Pancreas (tissue), 10 donors: ENCODE measurements around the gene NACC2. TPM values are rescaled to one million over a fixed set of nuclear protein-coding genes. Genes with fewer than 3 reads are reported as not detected.
"Not testable (repeated sequence)": the region's sequence is repeated elsewhere in the genome, so short reads cannot be mapped to it uniquely, and the experiment has no call there.

Experiments used
- ATAC-seq, 4 donors: fragments of 200-7000 bp; cut with Tn5 transposase; one replicate each; pipeline versions ENCODE4 v1.8.0 to v1.9.1; 2020; ENCODE audit warnings: mild to moderate bottlenecking in 4 of 4, moderate library complexity in 4 of 4
- DNase-seq, 6 donors: peaks; one replicate each; pipeline ENCODE4 v3.0.0-alpha.2; 2020
- FAIRE-seq: peaks from 2 replicates; lab custom pipeline; 2012; peaks lifted over from hg19 to GRCh38; lab: Jason Lieb, UNC
- H3K27ac ChIP-seq, 4 donors: fragments of 200-600 bp; sonication (generic); 1 replicate in 3 of 4; 2 replicates in 1 of 4; pipeline versions ENCODE4 v1.5.0 to v1.8.0; 2020
- H3K27me3 ChIP-seq, 4 donors: fragments of 200-600 bp; one replicate each; pipeline ENCODE4 v1.8.0; 2021
- H3K36me3 ChIP-seq, 3 donors: fragments of 200-600 bp; sonication (generic) in 1 of 3; one replicate each; pipeline versions ENCODE4 v1.5.0 to v1.8.0; 2020 to 2021
- H3K4me1 ChIP-seq, 3 donors: fragments of 200-600 bp; one replicate each; pipeline ENCODE4 v1.8.0; 2021
- H3K4me3 ChIP-seq, 4 donors: fragments of 200-600 bp; sonication (generic) in 2 of 4; one replicate each; pipeline versions ENCODE4 v1.5.0 to v1.8.0; 2020 to 2021
- H3K9me3 ChIP-seq, 4 donors: fragments of 200-600 bp; one replicate each; pipeline ENCODE4 v1.8.0; 2021
- CTCF ChIP-seq, 4 donors: fragments of 200-600 bp; sonication (generic) in 3 of 4; IDR thresholded peaks; one replicate each; pipeline versions ENCODE4 v1.5.0 to v1.8.0; 2021; ENCODE audit warnings: antibody characterized with exemption in 4 of 4
- WGBS, 2 donors: extraction: QIAGEN DNeasy Blood & Tissue Kit; methylation state at CpG; one replicate each; pipeline ENCODE4 v1.1.7; 2013; 5-methylcytosine and 5-hydroxymethylcytosine counted together
- intact Hi-C, 3 donors: fragments of 100-400 bp; cut with DNase I; formaldehyde crosslinking; loops; one replicate each; pipeline versions ENCODE4 v1.11.1 to v1.14.2; 2022
- polyA plus RNA-seq, 2 donors: library from polyadenylated mRNA; stranded (reverse); fragments of 200-250 nt; gene quantifications; one replicate each; pipeline ENCODE4 v1.2.3, GENCODE V29; 2013
- total RNA-seq, 6 donors: library from RNA; stranded (reverse); fragmentation: NEBNext Ultra II Directional in 4 of 6; extraction: Animal tissue kit (Norgen Biotek cat#: 25700) in 4 of 6; gene quantifications; one replicate each; pipeline versions ENCODE4 v1.2.1 to v1.2.4, GENCODE V29; 2021 to 2023
- donor health status: healthy with polysubstance abuse.
- donor health status: DM: no; HTN: no; CAD: no; lungs with moderate emphysema.
- donor health status: DM: no; HTN: no; CAD: no.
- donor health status: control.
- donor health status: control.
- donor health status: Bipolar disorder and iron deficiency.
- donor health status: DM: yes; HTN: yes; CAD: no.
- donor health status: DM: no; HTN: no; CAD: no.
- donor health status: DM: no; HTN: no; CAD: no.
- donor health status: DM: yes; HTN: yes; CAD: no.

The NACC2 gene
- total and polyA plus RNA-seq, 8 donors: 4.3 to 12.4 (median 8.2) TPM

GRCh38 chr9:136029556-136029955 is 65.5 kb downstream of the NACC2 start:
- peak in 1 of 6 donors; percentile 40 for DNase-seq
- Histone ChIP-seq H3K4me1 (peaks cover 0 to 3% (median 0%) of the 10 kb centered on the region in 3 donors), H3K4me3 (no peak overlapping the region), H3K27me3 (no peaks in the 10 kb centered on the region), H3K36me3 (no peaks in the 10 kb centered on the region), H3K27ac (no peak overlapping the region), H3K9me3 (no peaks in the 10 kb centered on the region)
- FAIRE-seq: no peak
- no peak for ATAC-seq
- no peak for TF ChIP-seq CTCF (IDR thresholded peaks at IDR 0.05)
- intact Hi-C loops: no loop called here
- WGBS, 2 donors: 97 to 99% methylated on average over 12 of the region's 12 CpGs

GRCh38 chr9:136028760-136029470 is 66.2 kb downstream of the NACC2 start:
- peaks cover 0 to 3% (median 0%) of the 10 kb centered on the region in 3 donors for H3K4me1 ChIP-seq
- no peaks in the 10 kb centered on the region for H3K9me3 ChIP-seq
- H3K36me3 ChIP-seq: no peaks in the 10 kb centered on the region
- H3K27me3 ChIP-seq: no peaks in the 10 kb centered on the region
- ATAC-seq: no peak
- no peak overlapping the region for H3K27ac ChIP-seq
- DNase-seq: peak in 1 of 6 donors; percentile 34
- H3K4me3 ChIP-seq: no peak overlapping the region
- no peak for FAIRE-seq
- TF ChIP-seq CTCF (IDR thresholded peaks at IDR 0.05): no peak
- intact Hi-C loops: no loop called here
- 86 to 92% methylated on average over 10 of the region's 10 CpGs for WGBS, 2 donors

GRCh38 chr9:136026943-136027289 is 68.2 kb downstream of the NACC2 start:
- H3K4me3 ChIP-seq, FAIRE-seq, H3K4me1 ChIP-seq, intact Hi-C loops, H3K27ac ChIP-seq, ATAC-seq, H3K27me3 ChIP-seq, H3K36me3 ChIP-seq, H3K9me3 ChIP-seq: not testable (repeated sequence)
- peak in 1 of 6 donors; percentile 1 for DNase-seq
- 90 to 92% methylated on average over 8 of the region's 8 CpGs for WGBS, 2 donors

GRCh38 chr9:136026266-136026942 is 68.7 kb downstream of the NACC2 start:
- 94 to 99% methylated on average over 8 of the region's 8 CpGs for WGBS, 2 donors
- H3K27ac ChIP-seq: no peak overlapping the region
- intact Hi-C loops: no loop called here
- no peaks in the 10 kb centered on the region for H3K9me3 ChIP-seq
- FAIRE-seq: no peak
- H3K4me3 ChIP-seq: no peak overlapping the region
- H3K4me1 ChIP-seq: peaks cover 0 to 11% (median 0%) of the 10 kb centered on the region in 3 donors
- no peak for TF ChIP-seq CTCF (IDR thresholded peaks at IDR 0.05)
- ATAC-seq: no peak
- H3K36me3 ChIP-seq: no peaks in the 10 kb centered on the region
- no peak for DNase-seq
- no peaks in the 10 kb centered on the region for H3K27me3 ChIP-seq

GRCh38 chr9:136025481-136025880 is 69.6 kb downstream of the NACC2 start:
- no peak for ATAC-seq
- DNase-seq: no peak
- Histone ChIP-seq H3K27ac (no peak overlapping the region), H3K36me3 (no peaks in the 10 kb centered on the region), H3K4me1 (peaks cover 0 to 11% (median 0%) of the 10 kb centered on the region in 3 donors), H3K27me3 (no peaks in the 10 kb centered on the region), H3K4me3 (no peak overlapping the region), H3K9me3 (no peaks in the 10 kb centered on the region)
- WGBS, 2 donors: 90 to 93% methylated on average over 10 of the region's 10 CpGs
- no peak for TF ChIP-seq CTCF (IDR thresholded peaks at IDR 0.05)
- no peak for FAIRE-seq
- intact Hi-C loops: no loop called here
